Astrocyte (in vitro differentiated cells and primary cell): ENCODE measurements around the gene TMEM161A.

Source experiments
- CTCF ChIP-seq: IDR thresholded peaks from 2 replicates; pipeline ENCODE4 v1.5.1; 2011; ENCODE audit warnings: low read depth, mild to moderate bottlenecking, inconsistent platforms, low read length, moderate library complexity; ENCODE audit not compliant: insufficient read depth
- EZH2 ChIP-seq: IDR thresholded peaks from 2 replicates; pipeline ENCODE4 v1.6.1; 2012; ENCODE audit warnings: mild to moderate bottlenecking, low read length, inconsistent platforms; ENCODE audit not compliant: insufficient read depth

- no peak for TF ChIP-seq CTCF
- no peak for TF ChIP-seq EZH2
Observed at GRCh38 chr19:19165396-19165795, 27.1 kb upstream of the TMEM161A start.
